Measurements from ENCODE around the gene PACSIN2.

GRCh38 chr22:42907404-42908373 is 107.3 kb downstream of the PACSIN2 start:
- TF ChIP-seq POLR2A (IDR thresholded peaks at IDR 0.05): no peak
- TF ChIP-seq CTCF (IDR thresholded peaks at IDR 0.05): no peak
